HK-2 (cell line): ENCODE results near the gene RXRA.

ENCODE experiments used
- DNase-seq: peaks from one replicate; pipeline ENCODE4 v3.0.0-alpha.2; 2018; ENCODE audit not compliant: unreplicated experiment

Gene RXRA

GRCh38 chr9:134469041-134469875, 143.0 kb downstream of the RXRA start:
- DNase-seq, result no peak

GRCh38 chr9:134472256-134472655, 146.0 kb downstream of the RXRA start:
- DNase-seq, result no peak

- DNase-seq, result no peak
Measured at GRCh38 chr9:134473141-134474054, 147.1 kb downstream of the RXRA start.

GRCh38 chr9:134474055-134474370, 147.8 kb downstream of the RXRA start:
- DNase-seq, result no peak

GRCh38 chr9:134475011-134475790, 148.9 kb downstream of the RXRA start:
- no peak for DNase-seq

- DNase-seq, result no peak
Measured at GRCh38 chr9:134476272-134476941, 150.2 kb downstream of the RXRA start.

- no peak for DNase-seq
Measured at GRCh38 chr9:134476942-134477335, 150.7 kb downstream of the RXRA start.

GRCh38 chr9:134477342-134477925, 151.2 kb downstream of the RXRA start:
- DNase-seq, result no peak

- no peak for DNase-seq
Measured at GRCh38 chr9:134477927-134478326, 151.7 kb downstream of the RXRA start.

- DNase-seq, result no peak
Measured at GRCh38 chr9:134481762-134482161, 155.5 kb downstream of the RXRA start.

- no peak for DNase-seq
Measured at GRCh38 chr9:134482226-134482625, 156.0 kb downstream of the RXRA start.

GRCh38 chr9:134483361-134484184, 157.3 kb downstream of the RXRA start:
- DNase-seq, result no peak

- no peak for DNase-seq
Measured at GRCh38 chr9:134484479-134484878, 158.2 kb downstream of the RXRA start.

- DNase-seq, result no peak
Measured at GRCh38 chr9:134485653-134486052, 159.4 kb downstream of the RXRA start.

- no peak for DNase-seq
Measured at GRCh38 chr9:134486143-134486591, 159.9 kb downstream of the RXRA start.

GRCh38 chr9:134486596-134486995, 160.3 kb downstream of the RXRA start:
- no peak for DNase-seq
